SK-N-SH (cell line): ENCODE results near the gene NAALADL2.
"Not testable (repeated sequence)": the region's sequence is repeated elsewhere in the genome, so short reads cannot be mapped to it uniquely, and the experiment has no call there.

Experiments
- FOXJ3 ChIP-seq: sonication (generic); formaldehyde crosslinking; IDR thresholded peaks from 2 replicates; pipeline ENCODE4 v1.5.1; 2020; ENCODE audit warnings: mild to moderate bottlenecking, missing genetic modification reagents
- FOXM1 ChIP-seq: IDR thresholded peaks from 2 replicates; pipeline ENCODE4 v1.4.0; 2012; ENCODE audit warnings: low read depth, mild to moderate bottlenecking
- MXI1 ChIP-seq: IDR thresholded peaks from 2 replicates; pipeline ENCODE4 v1.6.1; 2012; ENCODE audit warnings: mild to moderate bottlenecking, low read depth, low read length, improper control_type of control experiment
- NFIC ChIP-seq: IDR thresholded peaks from 2 replicates; pipeline ENCODE4 v1.4.0; 2012; ENCODE audit warnings: borderline replicate concordance
- NRF1 ChIP-seq: IDR thresholded peaks from 2 replicates; pipeline ENCODE4 v1.6.1; 2012; ENCODE audit warnings: low read depth, mild to moderate bottlenecking, low read length
- POLR2AphosphoS5 ChIP-seq: IDR thresholded peaks from 2 replicates; pipeline ENCODE4 v1.6.1; 2012; ENCODE audit warnings: low read depth, low read length
- TF ChIP-seq, protein P1 (sequence below): IDR thresholded peaks from 2 replicates; pipeline ENCODE4 v1.4.0; 2012; ENCODE audit warnings: low read depth, borderline replicate concordance
- TF ChIP-seq, protein P2 (sequence below): fragments of 200-600 bp; sonication (generic); IDR thresholded peaks from 2 replicates; pipeline ENCODE4 v1.6.1; 2017; ENCODE audit warnings: antibody characterized with exemption, mild to moderate bottlenecking, moderate library complexity
- TF ChIP-seq, protein P3 (sequence below): fragments of 150-350 bp; IDR thresholded peaks from 2 replicates; pipeline ENCODE4 v1.6.1; 2016; ENCODE audit warnings: mild to moderate bottlenecking, low read depth, low read length

DNA sequence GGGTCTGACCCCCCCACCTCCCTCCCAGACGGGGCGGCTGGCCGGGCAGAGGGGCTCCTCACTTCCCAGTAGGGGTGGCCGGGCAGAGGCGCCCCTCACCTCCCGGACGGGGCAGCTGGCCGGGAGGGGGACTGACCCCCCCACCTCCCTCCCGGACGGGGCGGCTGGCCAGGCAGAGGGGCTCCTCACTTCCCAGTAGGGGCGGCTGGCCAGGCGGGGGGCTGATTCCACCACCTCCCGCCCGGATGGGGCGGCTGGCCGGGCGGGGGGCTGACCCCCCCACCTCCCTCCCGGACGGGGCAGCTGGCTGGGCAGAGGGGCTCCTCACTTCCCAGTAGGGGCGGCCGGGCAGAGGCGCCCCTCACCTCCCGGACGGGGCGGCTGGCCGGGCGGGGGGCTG, 272.7 kb downstream of the NAALADL2 start:
- TF ChIP-seq, protein P1, sequence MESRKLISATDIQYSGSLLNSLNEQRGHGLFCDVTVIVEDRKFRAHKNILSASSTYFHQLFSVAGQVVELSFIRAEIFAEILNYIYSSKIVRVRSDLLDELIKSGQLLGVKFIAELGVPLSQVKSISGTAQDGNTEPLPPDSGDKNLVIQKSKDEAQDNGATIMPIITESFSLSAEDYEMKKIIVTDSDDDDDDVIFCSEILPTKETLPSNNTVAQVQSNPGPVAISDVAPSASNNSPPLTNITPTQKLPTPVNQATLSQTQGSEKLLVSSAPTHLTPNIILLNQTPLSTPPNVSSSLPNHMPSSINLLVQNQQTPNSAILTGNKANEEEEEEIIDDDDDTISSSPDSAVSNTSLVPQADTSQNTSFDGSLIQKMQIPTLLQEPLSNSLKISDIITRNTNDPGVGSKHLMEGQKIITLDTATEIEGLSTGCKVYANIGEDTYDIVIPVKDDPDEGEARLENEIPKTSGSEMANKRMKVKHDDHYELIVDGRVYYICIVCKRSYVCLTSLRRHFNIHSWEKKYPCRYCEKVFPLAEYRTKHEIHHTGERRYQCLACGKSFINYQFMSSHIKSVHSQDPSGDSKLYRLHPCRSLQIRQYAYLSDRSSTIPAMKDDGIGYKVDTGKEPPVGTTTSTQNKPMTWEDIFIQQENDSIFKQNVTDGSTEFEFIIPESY: not testable (repeated sequence)
- TF ChIP-seq NRF1; POLR2AphosphoS5; MXI1; NFIC; FOXM1; FOXJ3 (CRISPR knock-in tag): not testable (repeated sequence)
- TF ChIP-seq, protein P2, sequence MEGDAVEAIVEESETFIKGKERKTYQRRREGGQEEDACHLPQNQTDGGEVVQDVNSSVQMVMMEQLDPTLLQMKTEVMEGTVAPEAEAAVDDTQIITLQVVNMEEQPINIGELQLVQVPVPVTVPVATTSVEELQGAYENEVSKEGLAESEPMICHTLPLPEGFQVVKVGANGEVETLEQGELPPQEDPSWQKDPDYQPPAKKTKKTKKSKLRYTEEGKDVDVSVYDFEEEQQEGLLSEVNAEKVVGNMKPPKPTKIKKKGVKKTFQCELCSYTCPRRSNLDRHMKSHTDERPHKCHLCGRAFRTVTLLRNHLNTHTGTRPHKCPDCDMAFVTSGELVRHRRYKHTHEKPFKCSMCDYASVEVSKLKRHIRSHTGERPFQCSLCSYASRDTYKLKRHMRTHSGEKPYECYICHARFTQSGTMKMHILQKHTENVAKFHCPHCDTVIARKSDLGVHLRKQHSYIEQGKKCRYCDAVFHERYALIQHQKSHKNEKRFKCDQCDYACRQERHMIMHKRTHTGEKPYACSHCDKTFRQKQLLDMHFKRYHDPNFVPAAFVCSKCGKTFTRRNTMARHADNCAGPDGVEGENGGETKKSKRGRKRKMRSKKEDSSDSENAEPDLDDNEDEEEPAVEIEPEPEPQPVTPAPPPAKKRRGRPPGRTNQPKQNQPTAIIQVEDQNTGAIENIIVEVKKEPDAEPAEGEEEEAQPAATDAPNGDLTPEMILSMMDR: not testable (repeated sequence)
- TF ChIP-seq, protein P3, sequence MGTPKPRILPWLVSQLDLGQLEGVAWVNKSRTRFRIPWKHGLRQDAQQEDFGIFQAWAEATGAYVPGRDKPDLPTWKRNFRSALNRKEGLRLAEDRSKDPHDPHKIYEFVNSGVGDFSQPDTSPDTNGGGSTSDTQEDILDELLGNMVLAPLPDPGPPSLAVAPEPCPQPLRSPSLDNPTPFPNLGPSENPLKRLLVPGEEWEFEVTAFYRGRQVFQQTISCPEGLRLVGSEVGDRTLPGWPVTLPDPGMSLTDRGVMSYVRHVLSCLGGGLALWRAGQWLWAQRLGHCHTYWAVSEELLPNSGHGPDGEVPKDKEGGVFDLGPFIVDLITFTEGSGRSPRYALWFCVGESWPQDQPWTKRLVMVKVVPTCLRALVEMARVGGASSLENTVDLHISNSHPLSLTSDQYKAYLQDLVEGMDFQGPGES: not testable (repeated sequence)
